Activated B cell treated with CpG ODN at 0.5 μM for 24 hours (primary cell): ENCODE results near the gene KCTD1. TPM values are rescaled to one million over a fixed set of nuclear protein-coding genes. Genes with fewer than 3 reads are reported as not detected.
"Not testable (repeated sequence)": the region's sequence is repeated elsewhere in the genome, so short reads cannot be mapped to it uniquely, and the experiment has no call there.

ENCODE experiments used
- ATAC-seq: fragments of 200-7000 bp; cut with Tn5 transposase; one replicate; pipeline ENCODE4 v1.10.0; 2021; ENCODE audit warnings: low read depth, mild to moderate bottlenecking, moderate library complexity
- CTCF ChIA-PET: fragments of 350-600 bp; sonication (Branson Sonifier 250); formaldehyde crosslinking; loops from one replicate; lab custom pipeline; 2021; ENCODE audit warnings: antibody characterized with exemption; lab: Charles Lee
- POLR2A ChIA-PET: fragments of 350-600 bp; sonication (Branson Sonifier 250); formaldehyde crosslinking; loops from one replicate; lab custom pipeline; 2021; ENCODE audit warnings: antibody characterized with exemption; lab: Charles Lee
- DNase-seq: peaks from one replicate; pipeline ENCODE4 v3.0.0; 2022
- H3K27ac Mint-ChIP-seq: one replicate; pipeline ENCODE4 v1.8.0; 2020; ENCODE audit warnings: mixed read lengths
- H3K27me3 Mint-ChIP-seq: one replicate; pipeline ENCODE4 v1.8.0; 2021; ENCODE audit warnings: mixed read lengths
- H3K36me3 Mint-ChIP-seq: one replicate; pipeline ENCODE4 v1.8.0; 2021; ENCODE audit warnings: low read depth, mixed read lengths
- H3K4me1 Mint-ChIP-seq: one replicate; pipeline ENCODE4 v1.8.0; 2021; ENCODE audit warnings: mixed read lengths
- H3K4me3 Mint-ChIP-seq: one replicate; pipeline ENCODE4 v1.8.0; 2020; ENCODE audit warnings: mild to moderate bottlenecking, mixed read lengths
- H3K9me3 Mint-ChIP-seq: one replicate; pipeline ENCODE4 v1.8.0; 2020; ENCODE audit warnings: mixed read lengths
- CTCF ChIP-seq: fragments of 200-600 bp; IDR thresholded peaks from one replicate; pipeline ENCODE4 v1.8.0; 2022; ENCODE audit warnings: antibody characterized with exemption, mild to moderate bottlenecking
- intact Hi-C: fragments of 100-400 bp; cut with micrococcal nuclease; formaldehyde crosslinking; loops from one replicate; pipeline ENCODE4 v1.15.1; 2024
- total RNA-seq: library from RNA; stranded (reverse); gene quantifications from 2 replicates; pipeline ENCODE4 v1.2.3, GENCODE V29; 2022

The KCTD1 gene
- total RNA-seq, 1 donor from 2014 or later = 4.9 TPM

GRCh38 chr18:26443853-26444252, 104.5 kb downstream of the KCTD1 start:
- ChIA-PET POLR2A (no interaction called here), CTCF (no interaction called here)
- Mint-ChIP-seq H3K27ac (no peak overlapping the region), H3K4me3 (no peak overlapping the region), H3K27me3 (peaks cover 13% of the 10 kb centered on the region), H3K36me3 (no peaks in the 10 kb centered on the region), H3K4me1 (peaks cover 12% of the 10 kb centered on the region), H3K9me3 (peaks cover 4% of the 10 kb centered on the region)
- TF ChIP-seq CTCF = no peak
- ATAC-seq = no peak
- DNase-seq = no peak
- intact Hi-C loops = no loop called here

GRCh38 chr18:26442126-26442525, 106.2 kb downstream of the KCTD1 start:
- POLR2A ChIA-PET = no interaction called here
- TF ChIP-seq CTCF = no peak
- Mint-ChIP-seq H3K4me3 (no peak overlapping the region), H3K9me3 (peaks cover 4% of the 10 kb centered on the region), H3K4me1 (peaks cover 7% of the 10 kb centered on the region), H3K27me3 (peaks cover 10% of the 10 kb centered on the region), H3K27ac (no peak overlapping the region), H3K36me3 (no peaks in the 10 kb centered on the region)
- intact Hi-C loops = no loop called here
- ATAC-seq (no peak), DNase-seq (no peak)
- CTCF ChIA-PET = no interaction called here

GRCh38 chr18:26440644-26441043, 107.7 kb downstream of the KCTD1 start:
- CTCF ChIA-PET = no interaction called here
- Mint-ChIP-seq H3K4me3 (no peak overlapping the region), H3K36me3 (no peaks in the 10 kb centered on the region), H3K27ac (peak overlapping the region; percentile 8), H3K27me3 (peaks cover 10% of the 10 kb centered on the region), H3K4me1 (peaks cover 7% of the 10 kb centered on the region), H3K9me3 (peaks cover 4% of the 10 kb centered on the region)
- intact Hi-C loops = no loop called here
- POLR2A ChIA-PET = no interaction called here
- ATAC-seq = no peak
- no peak for DNase-seq
- no peak for TF ChIP-seq CTCF

- intact Hi-C loops = loop anchor here (2.0 kb wide), 1 partner anchor 111 kb away; no protein-coding TSS in a partner anchor
- ChIA-PET POLR2A (interaction anchor here (0.6 to 0.8 kb wide), 2 partner anchors 185 to 1947 kb away, joined by 3 read pairs; no protein-coding TSS in a partner anchor), CTCF (interaction anchor here (1.1 kb wide), 1 partner anchor 55 kb away, joined by 3 read pairs; no protein-coding TSS in a partner anchor)
These were observed 108.8 kb downstream of the KCTD1 start for GRCh38 chr18:26439537-26439936.

GRCh38 chr18:26438980-26439379, 109.4 kb downstream of the KCTD1 start:
- Mint-ChIP-seq H3K9me3 (peaks cover 3% of the 10 kb centered on the region), H3K27me3 (peaks cover 5% of the 10 kb centered on the region), H3K4me3 (no peak overlapping the region), H3K27ac (no peak overlapping the region), H3K36me3 (no peaks in the 10 kb centered on the region), H3K4me1 (peaks cover 7% of the 10 kb centered on the region)
- ATAC-seq = peak; percentile 96
- CTCF ChIA-PET = interaction anchor here (1.1 kb wide), 1 partner anchor 55 kb away, joined by 3 read pairs; no protein-coding TSS in a partner anchor
- DNase-seq = no peak
- intact Hi-C loops = loop anchor here (2.0 kb wide), 1 partner anchor 112 kb away; no protein-coding TSS in a partner anchor
- POLR2A ChIA-PET = interaction anchor here (0.8 kb wide), 1 partner anchor 184 kb away, joined by 3 read pairs; no protein-coding TSS in a partner anchor
- TF ChIP-seq CTCF = no peak

More at GRCh38 chr18:26439537-26439936, 108.8 kb downstream of the KCTD1 start:
- H3K9me3 Mint-ChIP-seq = peaks cover 4% of the 10 kb centered on the region
- H3K27me3 Mint-ChIP-seq = peaks cover 5% of the 10 kb centered on the region
- H3K4me3 Mint-ChIP-seq = no peak overlapping the region
- no peaks in the 10 kb centered on the region for H3K36me3 Mint-ChIP-seq
- H3K27ac Mint-ChIP-seq = no peak overlapping the region
- peaks cover 7% of the 10 kb centered on the region for H3K4me1 Mint-ChIP-seq
- no peak for ATAC-seq
- no peak for TF ChIP-seq CTCF
- DNase-seq = no peak

- POLR2A ChIA-PET, H3K27ac Mint-ChIP-seq: not testable (repeated sequence)
- intact Hi-C loops = loop anchor here (2.0 kb wide), 1 partner anchor 113 kb away; no protein-coding TSS in a partner anchor
These were observed 110.7 kb downstream of the KCTD1 start for GRCh38 chr18:26437634-26438033.

More at GRCh38 chr18:26437634-26438033, 110.7 kb downstream of the KCTD1 start:
- H3K27me3 Mint-ChIP-seq, H3K9me3 Mint-ChIP-seq, H3K4me1 Mint-ChIP-seq, H3K36me3 Mint-ChIP-seq, H3K4me3 Mint-ChIP-seq, DNase-seq, ATAC-seq: not testable (repeated sequence)
- CTCF ChIA-PET = interaction anchor here (1.1 kb wide), 1 partner anchor 54 kb away, joined by 4 read pairs; no protein-coding TSS in a partner anchor
